K562 (cell line): ENCODE results near the gene ZDHHC8. TPM values are rescaled to one million over a fixed set of nuclear protein-coding genes. Genes with fewer than 3 reads are reported as not detected.

ENCODE experiments used
- ATAC-seq: fragments of 200-7000 bp; cut with Tn5 transposase; 3 replicates; pipeline ENCODE4 v1.9.1; 2020; ENCODE audit warnings: moderate library complexity
- BruUV-seq: library from RNA; stranded (reverse); fragments of 400-500 nt; replicated peaks from 2 replicates; lab custom pipeline; 2021; lab: Mats Ljungman, UMichigan
- CTCF ChIA-PET: fragments of 300-600 bp; formaldehyde crosslinking; extraction: SDS; loops from one replicate; lab custom pipeline; 2021; ENCODE audit warnings: low intra/inter-chr PET ratio; lab: Yijun Ruan, JAX
- POLR2A ChIA-PET: fragments of 300-600, 350-650 bp; sonication (Branson Sonifier 250); formaldehyde crosslinking; extraction: SDS; loops from one replicate; lab custom pipeline; 2021; ENCODE audit warnings: antibody characterized with exemption, inconsistent platforms; lab: Yijun Ruan, JAX
- DNase-seq, 4 experiments: peaks; one replicate each; pipeline versions ENCODE4 v3.0.0 to v3.0.0-alpha.2; 2011 to 2018; ENCODE audit warnings: low spot score in 3 of 4, mixed read lengths in 3 of 4; ENCODE audit errors: extremely low read depth in 1 of 4
- FAIRE-seq: peaks from 2 replicates; lab custom pipeline; 2011; peaks lifted over from hg19 to GRCh38; lab: Jason Lieb, UNC
- H2AFZ ChIP-seq: 2 replicates; pipeline ENCODE4 v1.6.0; 2011; ENCODE audit warnings: low read depth, low read length, control low read depth, inconsistent platforms
- H3K27ac ChIP-seq: fragments of 200-600 bp; 3 replicates; pipeline ENCODE4 v1.8.0; 2011; ENCODE audit warnings: low read depth, mild to moderate bottlenecking, control low read depth, inconsistent platforms, low read length, moderate library complexity, mixed read lengths; ENCODE audit errors: extremely low read depth
- H3K27me3 ChIP-seq, 2 experiments: fragments of 300-600 bp in 1 of 2; 2 replicates in 1 of 2; 3 replicates in 1 of 2; pipeline versions ENCODE4 v1.6.0 to v1.8.0; 2011; ENCODE audit warnings: inconsistent platforms in 2 of 2, low read length in 2 of 2, mild to moderate bottlenecking in 1 of 2, mixed read lengths in 1 of 2, moderate library complexity in 1 of 2; ENCODE audit not compliant: control insufficient read depth in 2 of 2, insufficient read depth in 2 of 2
- H3K36me3 ChIP-seq: fragments of 300-600 bp; 3 replicates; pipeline ENCODE4 v1.8.0; 2011; ENCODE audit warnings: mild to moderate bottlenecking, low read length, inconsistent platforms; ENCODE audit not compliant: control insufficient read depth, insufficient read depth
- H3K4me1 ChIP-seq, 2 experiments: fragments of 200-600 bp in 1 of 2; replicated peaks in 1 of 2; 2 replicates in 1 of 2; 3 replicates in 1 of 2; pipeline versions ENCODE4 v1.5.1 to v1.8.0; 2011; ENCODE audit warnings: inconsistent platforms in 2 of 2, low read length in 2 of 2, mild to moderate bottlenecking in 1 of 2, mixed read lengths in 1 of 2, moderate library complexity in 1 of 2; ENCODE audit not compliant: control insufficient read depth in 2 of 2, insufficient read depth in 2 of 2
- H3K4me2 ChIP-seq: 2 replicates; pipeline ENCODE4 v1.6.1; 2011; ENCODE audit warnings: low read length, control low read depth, inconsistent platforms, mixed read lengths; ENCODE audit not compliant: insufficient read depth
- H3K4me3 ChIP-seq: fragments of 200-600 bp; sonication (generic), shearing (Covaris generic); 2 replicates; pipeline ENCODE4 v1.5.1; 2016; ENCODE audit warnings: control low read depth, inconsistent platforms
- H3K79me2 ChIP-seq: fragments of 200-600 bp; 3 replicates; pipeline ENCODE4 v1.8.0; 2011; ENCODE audit warnings: low read length, inconsistent platforms; ENCODE audit not compliant: control insufficient read depth, insufficient read depth
- H3K9ac ChIP-seq, 2 experiments: 2 replicates each; pipeline versions ENCODE4 v1.6.0 to v1.6.1; 2011; ENCODE audit warnings: low read depth in 2 of 2, low read length in 2 of 2, control low read depth in 1 of 2, inconsistent platforms in 1 of 2, mild to moderate bottlenecking in 1 of 2, mixed read lengths in 1 of 2; ENCODE audit not compliant: insufficient read depth in 1 of 2
- H3K9me1 ChIP-seq: one replicate; pipeline ENCODE4 v1.6.0; 2011; ENCODE audit warnings: inconsistent platforms, mild to moderate bottlenecking, low read length, moderate library complexity; ENCODE audit not compliant: control insufficient read depth, insufficient read depth
- H3K9me3 ChIP-seq: replicated peaks from 2 replicates; pipeline ENCODE4 v1.5.1; 2011; ENCODE audit warnings: low read depth, low read length, inconsistent platforms; ENCODE audit not compliant: control insufficient read depth, insufficient read depth
- H4K20me1 ChIP-seq: replicated peaks from 2 replicates; pipeline ENCODE4 v1.6.1; 2011; ENCODE audit warnings: low read length, inconsistent platforms, mixed read lengths; ENCODE audit not compliant: control insufficient read depth, insufficient read depth
- HOMEZ ChIP-seq: fragments of 250-450 bp; sonication (Bioruptor Pico); IDR thresholded peaks from 2 replicates; pipeline ENCODE4 v1.4.0; 2020; ENCODE audit warnings: mild to moderate bottlenecking, moderate library complexity
- KLF13 ChIP-seq: fragments of 450-650 bp; IDR thresholded peaks from 2 replicates; pipeline ENCODE4 v1.6.1; 2016; ENCODE audit warnings: missing genetic modification characterization, low read depth, mild to moderate bottlenecking, missing compliant biosample characterization, moderate library complexity, borderline replicate concordance
- MED1 ChIP-seq: sonication (generic); formaldehyde crosslinking; IDR thresholded peaks from 2 replicates; pipeline ENCODE4 v1.8.1; 2023; ENCODE audit warnings: missing genetic modification reagents, borderline replicate concordance
- MYBL2 ChIP-seq, 2 experiments: fragments of 450-650 bp in 1 of 2; sonication (generic) in 1 of 2; formaldehyde crosslinking in 1 of 2; IDR thresholded peaks; 2 replicates each; pipeline versions ENCODE4 v1.6.1 to v1.8.1; 2017 to 2022; ENCODE audit warnings: borderline replicate concordance in 1 of 2, inconsistent platforms in 1 of 2, low read depth in 1 of 2, mild to moderate bottlenecking in 1 of 2, missing genetic modification reagents in 1 of 2, moderate library complexity in 1 of 2
- TAF15 ChIP-seq: fragments of 200-400 bp; formaldehyde crosslinking; IDR thresholded peaks from 2 replicates; pipeline ENCODE4 v1.6.1; 2017; ENCODE audit warnings: mild to moderate bottlenecking, low read depth, low read length, moderate library complexity
- USF1 ChIP-seq: sonication (generic); formaldehyde crosslinking; IDR thresholded peaks from 2 replicates; pipeline ENCODE4 v1.9.0; 2022; ENCODE audit warnings: mild to moderate bottlenecking, missing genetic modification reagents
- ZNF184 ChIP-seq: sonication (generic); formaldehyde crosslinking; IDR thresholded peaks from 2 replicates; pipeline ENCODE4 v1.5.0; 2020; ENCODE audit warnings: missing genetic modification reagents
- ZNF436 ChIP-seq: fragments of 250-450, 450-650 bp; sonication (Bioruptor Pico); formaldehyde crosslinking; IDR thresholded peaks from 2 replicates; pipeline ENCODE4 v1.7.0; 2020; ENCODE audit warnings: mild to moderate bottlenecking
- WGBS: fragments of 100-300 bp; shearing (Covaris generic); methylation state at CpG from one replicate; pipeline ENCODE4 v1.1.6; 2016; ENCODE audit warnings: low coverage, mixed read lengths; ENCODE audit not compliant: insufficient coverage; ENCODE audit errors: missing lambda C conversion rate; 5-methylcytosine and 5-hydroxymethylcytosine counted together
- in situ Hi-C: fragments of 300-500 bp; cut with MboI; formaldehyde crosslinking; loops from 4 replicates; pipeline ENCODE4 v1.15.0; 2018; ENCODE audit warnings: inconsistent platforms, mixed read lengths
- intact Hi-C: fragments of 100-400 bp; cut with micrococcal nuclease; formaldehyde crosslinking; loops from 2 replicates; pipeline ENCODE4 v1.14.2; 2022
- polyA plus RNA-seq, 8 experiments: library from polyadenylated mRNA; depleted of rRNA in 4 of 8; stranded (reverse) in 5 of 8; unstranded in 3 of 8; fragments of >200 nt; fragmentation: Nextera tagmentation in 2 of 8; fragmentation: Illumina TruSeq in 1 of 8; extraction: Ambion mirVana in 2 of 8; extraction: Trizol in 1 of 8; gene quantifications; 2 replicates each; pipeline versions ENCODE4 v1.2.1 to v1.2.3, GENCODE V29; 2011 to 2014; ENCODE audit warnings: inconsistent platforms in 1 of 8, missing spikeins in 1 of 8
- total RNA-seq, 7 experiments: library from RNA; depleted of rRNA in 6 of 7; stranded (reverse); fragments of >200 nt in 6 of 7; fragmentation: Illumina TruSeq in 2 of 7; extraction: Trizol in 2 of 7; gene quantifications; 2 replicates each; pipeline versions ENCODE4 v1.2.1 to v1.2.3, GENCODE V29; 2011 to 2021; ENCODE audit warnings: low replicate concordance in 1 of 7
- TF ChIP-seq, protein P1 (sequence below): sonication (generic); formaldehyde crosslinking; IDR thresholded peaks from 2 replicates; pipeline ENCODE4 v1.8.0; 2022; ENCODE audit warnings: missing genetic modification reagents, mild to moderate bottlenecking, moderate library complexity, borderline replicate concordance
- TF ChIP-seq, protein P2 (sequence below): sonication (generic); formaldehyde crosslinking; IDR thresholded peaks from 2 replicates; pipeline ENCODE4 v1.8.0; 2022; ENCODE audit warnings: mild to moderate bottlenecking, low read depth, missing genetic modification reagents
- TF ChIP-seq, protein P3 (sequence below): sonication (generic); formaldehyde crosslinking; IDR thresholded peaks from 2 replicates; pipeline ENCODE4 v1.8.0; 2022; ENCODE audit warnings: missing genetic modification reagents, mild to moderate bottlenecking, borderline replicate concordance

Gene ZDHHC8
- total and polyA plus RNA-seq, 9 of the 15 experiments (the other 6 are each of a cell fraction or from before 2014, with no cell fraction given): 0.04 to 109 (median 16.4) TPM

GRCh38 chr22:20165913-20166312, 34.3 kb downstream of the ZDHHC8 start (continued):
- TF ChIP-seq, protein P1, sequence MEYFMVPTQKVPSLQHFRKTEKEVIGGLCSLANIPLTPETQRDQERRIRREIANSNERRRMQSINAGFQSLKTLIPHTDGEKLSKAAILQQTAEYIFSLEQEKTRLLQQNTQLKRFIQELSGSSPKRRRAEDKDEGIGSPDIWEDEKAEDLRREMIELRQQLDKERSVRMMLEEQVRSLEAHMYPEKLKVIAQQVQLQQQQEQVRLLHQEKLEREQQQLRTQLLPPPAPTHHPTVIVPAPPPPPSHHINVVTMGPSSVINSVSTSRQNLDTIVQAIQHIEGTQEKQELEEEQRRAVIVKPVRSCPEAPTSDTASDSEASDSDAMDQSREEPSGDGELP: no peak; the same call in 1 of the 2 replicates

GRCh38 chr22:20166703-20167102, 35.1 kb downstream of the ZDHHC8 start:
- BruUV-seq: no TSS peak
- ChIA-PET POLR2A (interaction anchor here (0.5 to 1.3 kb wide), 4 partner anchors 9 to 87 kb away, joined by 3 to 4 read pairs (median 4); no protein-coding TSS in a partner anchor), CTCF (no interaction called here)
- H3K36me3 ChIP-seq: no peaks in the 10 kb centered on the region
- no peak overlapping the region for H3K4me3 ChIP-seq
- H3K79me2 ChIP-seq: no peaks in the 10 kb centered on the region
- peaks cover 0 to 21% of the 10 kb centered on the region in 2 experiments; a peak in 1 of 5 replicates for H3K4me1 ChIP-seq
- H3K9me3 ChIP-seq: peaks cover 5% of the 10 kb centered on the region
- no peak overlapping the region for H3K27ac ChIP-seq
- H2AFZ ChIP-seq: no peak overlapping the region
- in situ Hi-C loops: loop anchor here (25.0 kb wide), 1 partner anchor 521 kb away; no protein-coding TSS in a partner anchor
- no peak overlapping the region for H3K4me2 ChIP-seq
- peaks cover 26% of the 10 kb centered on the region; the same call in 1 of the 2 replicates for H4K20me1 ChIP-seq
- intact Hi-C loops: loop anchor here (5.0 kb wide), 1 partner anchor 41 kb away; no protein-coding TSS in a partner anchor
- FAIRE-seq: no peak
- WGBS: under 1% methylated on average over 9 of the region's 9 CpGs
- no peak for ATAC-seq
- H3K27me3 ChIP-seq: peaks cover 45 to 66% of the 10 kb centered on the region in 2 experiments; a peak in 4 of 5 replicates
- no peaks in the 10 kb centered on the region for H3K9me1 ChIP-seq
- H3K9ac ChIP-seq: peak overlapping the region in 1 of 2 experiments; percentile 31; a peak in 2 of 4 replicates
- DNase-seq: no peak
- TF ChIP-seq, protein P2, sequence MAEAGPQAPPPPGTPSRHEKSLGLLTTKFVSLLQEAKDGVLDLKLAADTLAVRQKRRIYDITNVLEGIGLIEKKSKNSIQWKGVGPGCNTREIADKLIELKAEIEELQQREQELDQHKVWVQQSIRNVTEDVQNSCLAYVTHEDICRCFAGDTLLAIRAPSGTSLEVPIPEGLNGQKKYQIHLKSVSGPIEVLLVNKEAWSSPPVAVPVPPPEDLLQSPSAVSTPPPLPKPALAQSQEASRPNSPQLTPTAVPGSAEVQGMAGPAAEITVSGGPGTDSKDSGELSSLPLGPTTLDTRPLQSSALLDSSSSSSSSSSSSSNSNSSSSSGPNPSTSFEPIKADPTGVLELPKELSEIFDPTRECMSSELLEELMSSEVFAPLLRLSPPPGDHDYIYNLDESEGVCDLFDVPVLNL (CRISPR knock-in tag): 0 out of 2 replicates have a peak, but pooled peaks have one; percentile 37
- TF ChIP-seq ZNF184 (CRISPR knock-in tag) (peak; percentile 50; the same call in 1 of the 2 replicates), HOMEZ (CRISPR knock-in tag) (no peak), KLF13 (no peak), MYBL2 (IDR thresholded peaks at IDR 0.05; ENCODE audit: low read depth) (no peak), MYBL2 (CRISPR knock-in tag; IDR thresholded peaks at IDR 0.05; ENCODE audit: borderline replicate concordance) (0 out of 2 replicates have a peak, but pooled peaks have one; percentile 37), ZNF436 (no peak), TAF15 (peak; percentile 72; the same call in 1 of the 2 replicates), USF1 (peak; percentile 20; the same call in 1 of the 2 replicates), MED1 (CRISPR knock-in tag) (peak; percentile 54; the same call in 1 of the 2 replicates)
- TF ChIP-seq, protein P3, sequence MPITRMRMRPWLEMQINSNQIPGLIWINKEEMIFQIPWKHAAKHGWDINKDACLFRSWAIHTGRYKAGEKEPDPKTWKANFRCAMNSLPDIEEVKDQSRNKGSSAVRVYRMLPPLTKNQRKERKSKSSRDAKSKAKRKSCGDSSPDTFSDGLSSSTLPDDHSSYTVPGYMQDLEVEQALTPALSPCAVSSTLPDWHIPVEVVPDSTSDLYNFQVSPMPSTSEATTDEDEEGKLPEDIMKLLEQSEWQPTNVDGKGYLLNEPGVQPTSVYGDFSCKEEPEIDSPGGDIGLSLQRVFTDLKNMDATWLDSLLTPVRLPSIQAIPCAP (CRISPR knock-in tag): no peak
